ENCODE measurements around the gene COPZ2. TPM values are rescaled to one million over a fixed set of nuclear protein-coding genes. Genes with fewer than 3 reads are reported as not detected.
"Not testable (repeated sequence)": the region's sequence is repeated elsewhere in the genome, so short reads cannot be mapped to it uniquely, and the experiment has no call there.

COPZ2 gene, protein sequence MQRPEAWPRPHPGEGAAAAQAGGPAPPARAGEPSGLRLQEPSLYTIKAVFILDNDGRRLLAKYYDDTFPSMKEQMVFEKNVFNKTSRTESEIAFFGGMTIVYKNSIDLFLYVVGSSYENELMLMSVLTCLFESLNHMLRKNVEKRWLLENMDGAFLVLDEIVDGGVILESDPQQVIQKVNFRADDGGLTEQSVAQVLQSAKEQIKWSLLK
- total RNA-seq (ENCODE audit: unreplicated experiment): not detected
- long read RNA-seq: 0 reads

DNA sequence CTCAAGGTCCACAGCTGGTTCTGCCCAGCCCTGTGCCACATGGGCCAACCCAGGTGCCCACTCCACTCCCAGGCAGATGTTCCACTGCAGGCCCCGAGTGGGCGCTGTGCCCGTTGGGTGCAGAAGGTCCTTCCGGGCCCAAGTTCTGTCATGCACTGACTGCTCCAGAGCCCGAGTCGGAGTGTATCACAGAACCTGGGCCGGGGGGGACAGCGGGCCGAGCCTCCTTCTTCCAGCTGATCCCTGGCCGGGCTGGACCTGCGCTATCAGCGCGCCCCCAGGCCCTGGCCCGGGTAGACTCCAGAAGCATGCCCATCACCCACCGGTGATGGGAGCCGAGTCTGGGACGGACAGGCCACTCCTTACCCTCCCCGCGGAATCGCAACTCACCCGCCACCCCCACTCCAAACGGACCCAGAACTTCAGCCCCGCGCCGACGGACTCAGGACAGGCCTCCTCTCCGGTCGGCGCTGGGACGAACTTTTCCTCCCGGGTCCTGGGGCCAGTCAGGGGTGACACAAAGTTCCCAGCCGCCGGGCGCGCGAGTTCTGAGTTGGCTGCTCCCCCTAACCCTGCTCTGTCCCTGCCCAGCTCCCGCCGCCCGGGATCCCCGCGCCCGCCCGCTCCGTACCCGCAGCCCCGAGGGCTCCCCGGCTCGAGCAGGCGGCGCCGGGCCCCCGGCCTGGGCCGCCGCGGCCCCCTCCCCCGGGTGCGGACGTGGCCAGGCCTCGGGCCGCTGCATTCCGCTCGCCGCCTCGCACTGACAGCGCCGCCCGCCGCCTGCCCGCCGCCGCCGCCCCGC is at the start of gene COPZ2:
TSS of gene COPZ2 (minus strand) at position 762 of the 802 bp plus-strand sequence. CDS start at position 742, 20 bp downstream.
- H3K4me3 Mint-ChIP-seq (ENCODE audit: unreplicated experiment): peak within 1 kb of the TSS; percentile 82
- peaks cover 4% of the 10 kb centered on the region for H3K9me3 Mint-ChIP-seq (ENCODE audit: unreplicated experiment)
- TF ChIP-seq, protein P1, sequence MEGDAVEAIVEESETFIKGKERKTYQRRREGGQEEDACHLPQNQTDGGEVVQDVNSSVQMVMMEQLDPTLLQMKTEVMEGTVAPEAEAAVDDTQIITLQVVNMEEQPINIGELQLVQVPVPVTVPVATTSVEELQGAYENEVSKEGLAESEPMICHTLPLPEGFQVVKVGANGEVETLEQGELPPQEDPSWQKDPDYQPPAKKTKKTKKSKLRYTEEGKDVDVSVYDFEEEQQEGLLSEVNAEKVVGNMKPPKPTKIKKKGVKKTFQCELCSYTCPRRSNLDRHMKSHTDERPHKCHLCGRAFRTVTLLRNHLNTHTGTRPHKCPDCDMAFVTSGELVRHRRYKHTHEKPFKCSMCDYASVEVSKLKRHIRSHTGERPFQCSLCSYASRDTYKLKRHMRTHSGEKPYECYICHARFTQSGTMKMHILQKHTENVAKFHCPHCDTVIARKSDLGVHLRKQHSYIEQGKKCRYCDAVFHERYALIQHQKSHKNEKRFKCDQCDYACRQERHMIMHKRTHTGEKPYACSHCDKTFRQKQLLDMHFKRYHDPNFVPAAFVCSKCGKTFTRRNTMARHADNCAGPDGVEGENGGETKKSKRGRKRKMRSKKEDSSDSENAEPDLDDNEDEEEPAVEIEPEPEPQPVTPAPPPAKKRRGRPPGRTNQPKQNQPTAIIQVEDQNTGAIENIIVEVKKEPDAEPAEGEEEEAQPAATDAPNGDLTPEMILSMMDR (IDR thresholded peaks at IDR 0.05; ENCODE audit: partially characterized antibody, unreplicated experiment): no peak
- H3K36me3 Mint-ChIP-seq (ENCODE audit: unreplicated experiment): no peaks in the 10 kb centered on the region
- H3K4me1 Mint-ChIP-seq (ENCODE audit: low read depth, unreplicated experiment): peaks cover 7% of the 10 kb centered on the region
- H3K27me3 Mint-ChIP-seq (ENCODE audit: unreplicated experiment): peaks cover 15% of the 10 kb centered on the region
- DNase-seq: peak; percentile 42
- no peak within 1 kb of the TSS for H3K27ac Mint-ChIP-seq (ENCODE audit: unreplicated experiment)

DNA sequence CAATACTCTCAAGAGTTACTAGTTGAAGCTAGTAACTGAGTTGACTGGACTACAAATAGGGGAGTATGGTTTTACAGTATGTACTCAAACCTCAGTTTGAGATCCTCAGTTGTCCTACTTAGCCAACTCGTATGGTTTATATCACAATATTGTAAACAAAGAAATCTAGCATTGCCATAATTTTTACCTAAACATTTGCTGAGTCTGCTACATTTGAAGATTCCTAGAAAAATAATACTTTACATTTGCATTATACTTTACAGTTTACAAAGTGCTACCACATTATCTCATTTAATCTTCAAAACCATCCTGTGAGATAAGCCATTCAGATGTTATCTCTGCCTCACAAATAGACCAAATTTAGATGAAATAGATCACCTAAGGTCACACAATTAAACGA is 47.3 kb upstream of the COPZ2 start:
- Mint-ChIP-seq H3K36me3 (ENCODE audit: unreplicated experiment) (no peaks in the 10 kb centered on the region), H3K27me3 (ENCODE audit: unreplicated experiment) (peaks cover 3% of the 10 kb centered on the region), H3K27ac (ENCODE audit: unreplicated experiment) (no peak overlapping the region), H3K4me3 (ENCODE audit: unreplicated experiment) (no peak overlapping the region), H3K9me3 (ENCODE audit: unreplicated experiment) (no peaks in the 10 kb centered on the region), H3K4me1 (ENCODE audit: low read depth, unreplicated experiment) (peaks cover 5% of the 10 kb centered on the region)
- TF ChIP-seq, protein P1 (IDR thresholded peaks at IDR 0.05; ENCODE audit: partially characterized antibody, unreplicated experiment): no peak
- no peak for DNase-seq

DNA sequence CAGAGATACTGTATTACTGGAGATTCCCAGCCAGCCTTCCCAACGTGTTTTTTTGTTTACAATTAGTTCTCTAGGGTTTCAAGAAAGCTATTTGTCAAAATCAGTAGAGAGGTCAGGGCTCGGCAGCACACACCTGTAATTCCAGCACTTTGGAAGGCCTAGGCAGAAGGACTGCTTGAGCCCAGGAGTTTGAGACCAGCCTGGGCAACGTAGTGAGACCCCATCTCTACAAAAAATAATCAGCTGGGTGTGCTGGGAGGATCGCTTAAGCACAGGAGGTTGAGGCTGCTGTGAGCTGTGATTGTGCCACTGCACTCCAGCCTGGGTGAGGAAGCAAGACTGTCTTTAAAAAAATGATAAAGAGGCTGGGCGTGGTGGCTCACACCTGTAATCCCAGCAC is 44.3 kb upstream of the COPZ2 start:
- no peaks in the 10 kb centered on the region for H3K36me3 Mint-ChIP-seq (ENCODE audit: unreplicated experiment)
- H3K4me1 Mint-ChIP-seq (ENCODE audit: low read depth, unreplicated experiment): peaks cover 5% of the 10 kb centered on the region
- H3K4me3 Mint-ChIP-seq (ENCODE audit: unreplicated experiment): no peak overlapping the region
- no peaks in the 10 kb centered on the region for H3K27me3 Mint-ChIP-seq (ENCODE audit: unreplicated experiment)
- no peak overlapping the region for H3K27ac Mint-ChIP-seq (ENCODE audit: unreplicated experiment)
- no peaks in the 10 kb centered on the region for H3K9me3 Mint-ChIP-seq (ENCODE audit: unreplicated experiment)
- no peak for DNase-seq
- TF ChIP-seq, protein P1 (IDR thresholded peaks at IDR 0.05; ENCODE audit: partially characterized antibody, unreplicated experiment): no peak

DNA sequence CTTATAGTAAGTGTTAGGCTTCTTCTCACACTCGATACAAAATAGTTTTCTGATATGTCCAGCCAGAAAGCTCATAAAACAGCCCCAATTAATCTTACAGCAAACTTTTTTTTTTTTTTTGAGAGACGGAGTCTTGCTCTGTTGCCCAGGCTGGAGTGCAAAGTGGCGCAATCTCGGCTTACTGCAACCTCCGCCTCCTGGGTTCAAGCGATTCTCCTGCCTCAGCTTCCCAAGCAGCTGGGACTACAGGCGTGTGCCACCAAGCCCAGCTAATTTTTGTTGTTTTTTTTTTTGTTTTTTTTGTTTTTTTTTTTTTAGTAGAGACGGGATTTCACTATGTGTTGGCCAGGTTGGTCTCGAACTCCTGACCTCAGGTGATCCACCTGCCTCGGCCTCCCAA is 39.6 kb upstream of the COPZ2 start:
- not testable (repeated sequence) for H3K27me3 Mint-ChIP-seq (ENCODE audit: unreplicated experiment); H3K4me3 Mint-ChIP-seq (ENCODE audit: unreplicated experiment); H3K9me3 Mint-ChIP-seq (ENCODE audit: unreplicated experiment); H3K36me3 Mint-ChIP-seq (ENCODE audit: unreplicated experiment); H3K27ac Mint-ChIP-seq (ENCODE audit: unreplicated experiment); H3K4me1 Mint-ChIP-seq (ENCODE audit: low read depth, unreplicated experiment); DNase-seq

DNA sequence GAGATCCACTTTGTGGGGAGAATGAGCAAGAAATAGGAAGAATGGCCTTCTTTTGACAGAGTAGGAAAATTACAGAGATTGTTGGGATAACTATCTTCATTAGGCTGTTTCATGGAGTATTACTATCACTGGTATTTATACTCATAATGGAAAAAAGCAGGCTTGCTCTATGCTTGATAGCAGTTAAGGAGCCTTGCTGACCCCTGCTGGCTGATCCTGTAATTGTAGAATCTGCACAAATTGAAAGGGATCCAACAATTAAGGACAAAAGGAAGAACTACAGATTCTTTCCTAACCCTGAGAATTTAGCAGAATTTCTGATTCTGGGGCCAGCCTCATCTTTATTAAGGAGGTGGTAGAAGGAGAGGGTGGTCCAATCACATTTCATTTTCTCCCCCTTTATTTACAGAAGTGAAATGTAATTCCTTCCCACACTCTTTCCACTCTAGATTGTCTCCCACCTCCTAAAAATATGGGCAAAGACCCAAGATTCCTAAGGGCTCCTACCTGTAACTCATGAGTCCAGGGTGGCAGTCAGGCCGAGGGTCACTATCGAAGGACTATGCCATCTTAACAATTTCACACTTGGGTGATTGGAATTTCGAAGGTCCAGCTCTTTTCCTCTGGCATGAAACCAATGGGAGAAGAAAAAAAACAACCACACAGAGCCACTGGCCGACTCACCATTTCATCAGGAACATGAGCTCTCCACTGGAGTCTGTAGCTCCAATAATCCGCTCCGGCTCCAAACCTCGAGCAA is 36.9 kb upstream of the COPZ2 start:
- H3K27me3 Mint-ChIP-seq (ENCODE audit: unreplicated experiment): no peaks in the 10 kb centered on the region
- no peaks in the 10 kb centered on the region for H3K4me1 Mint-ChIP-seq (ENCODE audit: low read depth, unreplicated experiment)
- TF ChIP-seq, protein P1 (IDR thresholded peaks at IDR 0.05; ENCODE audit: partially characterized antibody, unreplicated experiment): peak; percentile 70
- no peaks in the 10 kb centered on the region for H3K9me3 Mint-ChIP-seq (ENCODE audit: unreplicated experiment)
- peak; percentile 80 for DNase-seq
- H3K27ac Mint-ChIP-seq (ENCODE audit: unreplicated experiment): no peak overlapping the region
- H3K36me3 Mint-ChIP-seq (ENCODE audit: unreplicated experiment): peaks cover 4% of the 10 kb centered on the region
- no peak overlapping the region for H3K4me3 Mint-ChIP-seq (ENCODE audit: unreplicated experiment)

DNA sequence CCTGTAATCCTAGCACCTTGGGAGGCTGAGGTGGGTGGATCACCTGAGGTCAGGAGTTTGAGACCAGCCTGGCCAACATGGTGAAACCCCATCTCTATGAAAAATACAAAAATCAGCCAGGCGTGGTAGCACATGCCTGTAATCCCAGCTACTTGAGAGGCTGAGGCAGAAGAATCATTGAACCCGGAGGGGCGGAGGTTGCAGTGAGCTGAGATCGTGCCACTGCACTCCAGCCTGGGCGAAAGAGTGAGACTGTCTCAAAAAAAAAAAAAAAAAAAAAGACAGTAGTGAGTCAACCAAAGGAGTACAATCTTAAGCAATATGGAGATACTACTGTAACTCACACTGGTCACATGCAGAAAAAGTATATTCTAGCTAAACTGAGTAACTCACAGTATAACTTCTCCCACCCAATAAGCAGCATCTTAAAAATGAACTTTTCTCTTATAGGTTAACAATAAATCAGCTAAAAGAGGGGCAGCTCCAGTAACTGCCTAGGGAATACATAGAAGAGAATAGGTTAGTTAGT is 36.0 kb upstream of the COPZ2 start:
- not testable (repeated sequence) for H3K27ac Mint-ChIP-seq (ENCODE audit: unreplicated experiment); DNase-seq; H3K4me3 Mint-ChIP-seq (ENCODE audit: unreplicated experiment); H3K36me3 Mint-ChIP-seq (ENCODE audit: unreplicated experiment); H3K4me1 Mint-ChIP-seq (ENCODE audit: low read depth, unreplicated experiment); H3K9me3 Mint-ChIP-seq (ENCODE audit: unreplicated experiment); H3K27me3 Mint-ChIP-seq (ENCODE audit: unreplicated experiment)

DNA sequence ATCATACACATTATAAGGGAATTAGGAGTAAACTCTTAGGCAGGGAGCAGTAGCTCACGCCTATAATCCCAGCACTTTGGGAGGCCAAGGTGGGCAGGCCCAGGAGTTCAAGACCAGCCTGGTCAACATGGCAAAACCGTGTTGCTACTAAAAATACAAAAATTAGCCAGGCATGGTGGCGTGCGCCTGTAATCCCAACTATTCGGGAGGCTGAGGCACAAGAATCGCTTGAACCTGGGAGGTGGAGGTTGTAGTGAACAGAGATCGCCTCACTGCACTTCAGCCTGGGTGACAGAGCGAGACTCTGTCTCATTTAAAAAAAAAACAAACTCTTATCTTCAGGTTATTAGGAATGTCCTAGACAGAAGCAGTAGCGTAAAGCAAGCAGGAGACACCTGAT is 35.2 kb upstream of the COPZ2 start:
- not testable (repeated sequence) for H3K27ac Mint-ChIP-seq (ENCODE audit: unreplicated experiment); H3K36me3 Mint-ChIP-seq (ENCODE audit: unreplicated experiment); H3K9me3 Mint-ChIP-seq (ENCODE audit: unreplicated experiment); DNase-seq; H3K4me3 Mint-ChIP-seq (ENCODE audit: unreplicated experiment); H3K4me1 Mint-ChIP-seq (ENCODE audit: low read depth, unreplicated experiment); H3K27me3 Mint-ChIP-seq (ENCODE audit: unreplicated experiment)
